ENCODE measurements around the gene NR2C1. TPM values are rescaled to one million over a fixed set of nuclear protein-coding genes. Genes with fewer than 3 reads are reported as not detected.
"Not testable (repeated sequence)": the region's sequence is repeated elsewhere in the genome, so short reads cannot be mapped to it uniquely, and the experiment has no call there.

The NR2C1 gene
- total and polyA plus RNA-seq, 4 donors = 9.5 to 59.5 (median 34.1) TPM

DNA sequence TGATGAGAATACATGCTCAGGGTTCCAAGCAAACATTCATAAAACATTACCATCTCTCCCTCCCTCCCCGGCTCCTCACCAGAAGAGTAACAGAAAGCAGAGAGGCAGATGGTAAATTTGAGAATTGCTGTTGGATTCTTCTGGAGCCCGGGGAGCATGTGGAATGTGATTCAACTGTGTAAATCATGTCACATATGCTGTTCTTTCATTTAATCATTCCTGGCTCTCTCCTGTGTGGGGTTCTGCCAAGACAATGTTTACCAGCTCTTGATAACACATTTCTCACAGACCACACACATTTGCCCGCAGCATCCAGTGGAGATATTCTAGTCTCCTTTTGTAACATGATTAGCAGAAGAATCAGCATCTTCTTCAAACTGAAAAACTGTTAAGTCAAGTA lies 23.4 kb upstream of the NR2C1 start:
- H3K27me3 ChIP-seq (ENCODE audit: control insufficient read depth in 1 of 2, insufficient read depth in 2 of 2, low read length in 1 of 2) = no peaks in the 10 kb centered on the region
- peak overlapping the region in 1 of 2 donors; percentile 27 for H3K27ac ChIP-seq (ENCODE audit: low read depth in 1 of 2, low read length in 2 of 2)
- WGBS, 2 donors = 6 to 12% methylated on average over 3 of the region's 3 CpGs
- H3K4me3 ChIP-seq (ENCODE audit: low read length in 2 of 2) = no peak overlapping the region
- ATAC-seq (ENCODE audit: low FRiP score) (peak; percentile 58), DNase-seq (no peak)
- H3K9me3 ChIP-seq (ENCODE audit: control insufficient read depth, low read length) = no peaks in the 10 kb centered on the region
- H3K36me3 ChIP-seq (ENCODE audit: control insufficient read depth in 1 of 2, insufficient read depth in 2 of 2, low read length in 1 of 2) = no peaks in the 10 kb centered on the region
- intact Hi-C loops (cut with DNase I) = no loop called here
- no peaks in the 10 kb centered on the region for H3K4me1 ChIP-seq (ENCODE audit: control insufficient read depth in 1 of 2, insufficient read depth in 2 of 2, low read length in 2 of 2)

- 45 to 68% methylated on average over 2 of the region's 2 CpGs for WGBS, 2 donors
These were observed 23.0 kb upstream of the NR2C1 start for GRCh38 chr12:95096378-95096777.

GRCh38 chr12:95095866-95096265 lies 22.4 kb upstream of the NR2C1 start:
- H3K27me3 ChIP-seq (ENCODE audit: control insufficient read depth in 1 of 2, insufficient read depth in 2 of 2, low read length in 1 of 2); H3K27ac ChIP-seq (ENCODE audit: low read depth in 1 of 2, low read length in 2 of 2); ATAC-seq (ENCODE audit: low FRiP score); intact Hi-C loops (cut with DNase I); H3K4me1 ChIP-seq (ENCODE audit: control insufficient read depth in 1 of 2, insufficient read depth in 2 of 2, low read length in 2 of 2); H3K9me3 ChIP-seq (ENCODE audit: control insufficient read depth, low read length); H3K36me3 ChIP-seq (ENCODE audit: control insufficient read depth in 1 of 2, insufficient read depth in 2 of 2, low read length in 1 of 2); DNase-seq; H3K4me3 ChIP-seq (ENCODE audit: low read length in 2 of 2): not testable (repeated sequence)
- 85 to 89% methylated on average over 2 of the region's 2 CpGs for WGBS, 2 donors

More at GRCh38 chr12:95096378-95096777, 23.0 kb upstream of the NR2C1 start:
- H3K9me3 ChIP-seq (ENCODE audit: control insufficient read depth, low read length) = no peaks in the 10 kb centered on the region
- no peak for ATAC-seq (ENCODE audit: low FRiP score)
- no peak for DNase-seq
- H3K4me3 ChIP-seq (ENCODE audit: low read length in 2 of 2) = no peak overlapping the region
- no peaks in the 10 kb centered on the region for H3K27me3 ChIP-seq (ENCODE audit: control insufficient read depth in 1 of 2, insufficient read depth in 2 of 2, low read length in 1 of 2)
- intact Hi-C loops (cut with DNase I) = no loop called here
- no peaks in the 10 kb centered on the region for H3K4me1 ChIP-seq (ENCODE audit: control insufficient read depth in 1 of 2, insufficient read depth in 2 of 2, low read length in 2 of 2)
- no peaks in the 10 kb centered on the region for H3K36me3 ChIP-seq (ENCODE audit: control insufficient read depth in 1 of 2, insufficient read depth in 2 of 2, low read length in 1 of 2)
- H3K27ac ChIP-seq (ENCODE audit: low read depth in 1 of 2, low read length in 2 of 2) = no peak overlapping the region

- Histone ChIP-seq H3K4me3 (ENCODE audit: low read length in 2 of 2) (no peak overlapping the region), H3K4me1 (ENCODE audit: control insufficient read depth in 1 of 2, insufficient read depth in 2 of 2, low read length in 2 of 2) (no peaks in the 10 kb centered on the region), H3K9me3 (ENCODE audit: control insufficient read depth, low read length) (no peaks in the 10 kb centered on the region), H3K27me3 (ENCODE audit: control insufficient read depth in 1 of 2, insufficient read depth in 2 of 2, low read length in 1 of 2) (no peaks in the 10 kb centered on the region), H3K27ac (ENCODE audit: low read depth in 1 of 2, low read length in 2 of 2) (no peak overlapping the region), H3K36me3 (ENCODE audit: control insufficient read depth in 1 of 2, insufficient read depth in 2 of 2, low read length in 1 of 2) (no peaks in the 10 kb centered on the region)
- intact Hi-C loops (cut with DNase I) = no loop called here
- DNase-seq = no peak
- no peak for ATAC-seq (ENCODE audit: low FRiP score)
- WGBS, 2 donors = 70 to 83% methylated on average over 1 of the region's 1 CpG
These were observed 16.0 kb upstream of the NR2C1 start for GRCh38 chr12:95089462-95089861.

DNA sequence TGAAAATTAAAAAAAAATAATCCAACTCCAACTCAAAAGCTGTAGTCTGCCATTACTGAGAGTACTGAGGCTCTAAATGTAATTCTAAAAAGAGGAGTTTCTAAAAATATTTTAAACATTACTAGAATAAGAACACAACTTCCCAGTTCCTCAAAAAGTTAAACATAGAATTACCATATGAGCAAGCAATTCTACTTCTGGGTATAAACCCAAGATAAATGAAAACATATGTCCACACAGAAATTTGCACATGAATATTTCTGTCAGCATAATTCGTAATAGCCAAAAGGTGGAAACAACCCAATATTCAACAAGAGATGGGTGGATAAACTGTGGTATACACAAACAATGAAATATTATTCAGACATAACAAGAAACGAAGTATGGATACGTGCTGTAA lies 15.0 kb upstream of the NR2C1 start:
- WGBS, 2 donors = 72 to 75% methylated on average over 3 of the region's 3 CpGs
- no peaks in the 10 kb centered on the region for H3K9me3 ChIP-seq (ENCODE audit: control insufficient read depth, low read length)
- DNase-seq = no peak
- H3K36me3 ChIP-seq (ENCODE audit: control insufficient read depth in 1 of 2, insufficient read depth in 2 of 2, low read length in 1 of 2) = no peaks in the 10 kb centered on the region
- intact Hi-C loops (cut with DNase I) = no loop called here
- no peak overlapping the region for H3K27ac ChIP-seq (ENCODE audit: low read depth in 1 of 2, low read length in 2 of 2)
- no peak overlapping the region for H3K4me3 ChIP-seq (ENCODE audit: low read length in 2 of 2)
- H3K4me1 ChIP-seq (ENCODE audit: control insufficient read depth in 1 of 2, insufficient read depth in 2 of 2, low read length in 2 of 2) = no peaks in the 10 kb centered on the region
- ATAC-seq (ENCODE audit: low FRiP score) = no peak
- no peaks in the 10 kb centered on the region for H3K27me3 ChIP-seq (ENCODE audit: control insufficient read depth in 1 of 2, insufficient read depth in 2 of 2, low read length in 1 of 2)

- no peak overlapping the region for H3K27ac ChIP-seq (ENCODE audit: low read depth in 1 of 2, low read length in 2 of 2)
- intact Hi-C loops (cut with DNase I) = no loop called here
- H3K4me3 ChIP-seq (ENCODE audit: low read length in 2 of 2) = no peak overlapping the region
- H3K27me3 ChIP-seq (ENCODE audit: control insufficient read depth in 1 of 2, insufficient read depth in 2 of 2, low read length in 1 of 2) = no peaks in the 10 kb centered on the region
- no peaks in the 10 kb centered on the region for H3K9me3 ChIP-seq (ENCODE audit: control insufficient read depth, low read length)
- H3K4me1 ChIP-seq (ENCODE audit: control insufficient read depth in 1 of 2, insufficient read depth in 2 of 2, low read length in 2 of 2) = no peaks in the 10 kb centered on the region
- DNase-seq = no peak
- ATAC-seq (ENCODE audit: low FRiP score) = no peak
- H3K36me3 ChIP-seq (ENCODE audit: control insufficient read depth in 1 of 2, insufficient read depth in 2 of 2, low read length in 1 of 2) = no peaks in the 10 kb centered on the region
These were observed 12.2 kb upstream of the NR2C1 start for GRCh38 chr12:95085612-95086011.

GRCh38 chr12:95083938-95084337 lies 10.5 kb upstream of the NR2C1 start:
- no peaks in the 10 kb centered on the region for H3K9me3 ChIP-seq (ENCODE audit: control insufficient read depth, low read length)
- DNase-seq (no peak), ATAC-seq (ENCODE audit: low FRiP score) (peak; percentile 44)
- WGBS, 2 donors = 11 to 16% methylated on average over 4 of the region's 4 CpGs
- no peak overlapping the region for H3K27ac ChIP-seq (ENCODE audit: low read depth in 1 of 2, low read length in 2 of 2)
- H3K4me1 ChIP-seq (ENCODE audit: control insufficient read depth in 1 of 2, insufficient read depth in 2 of 2, low read length in 2 of 2) = no peaks in the 10 kb centered on the region
- intact Hi-C loops (cut with DNase I) = no loop called here
- H3K27me3 ChIP-seq (ENCODE audit: control insufficient read depth in 1 of 2, insufficient read depth in 2 of 2, low read length in 1 of 2) = no peaks in the 10 kb centered on the region
- H3K36me3 ChIP-seq (ENCODE audit: control insufficient read depth in 1 of 2, insufficient read depth in 2 of 2, low read length in 1 of 2) = no peaks in the 10 kb centered on the region
- no peak overlapping the region for H3K4me3 ChIP-seq (ENCODE audit: low read length in 2 of 2)

DNA sequence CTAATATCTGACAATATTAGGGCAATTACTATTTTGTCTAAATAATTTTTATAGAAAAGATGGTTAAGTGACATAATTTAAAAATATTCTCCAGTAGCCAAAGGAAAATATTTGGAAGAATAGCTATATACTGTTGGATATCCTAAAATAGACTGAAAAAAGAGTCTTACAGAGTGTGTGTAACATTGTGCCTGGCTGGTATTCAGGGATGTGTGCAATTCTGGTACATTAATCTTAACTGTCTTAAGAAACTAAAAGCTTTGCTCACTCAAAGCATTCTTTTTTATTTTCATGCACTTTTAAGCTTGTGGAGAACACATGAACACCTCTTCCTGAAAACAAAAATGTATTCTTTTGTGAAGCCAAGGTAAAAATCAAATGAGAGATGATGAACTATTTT lies 10.1 kb upstream of the NR2C1 start:
- intact Hi-C loops (cut with DNase I) = no loop called here
- Histone ChIP-seq H3K27me3 (ENCODE audit: control insufficient read depth in 1 of 2, insufficient read depth in 2 of 2, low read length in 1 of 2) (no peaks in the 10 kb centered on the region), H3K4me1 (ENCODE audit: control insufficient read depth in 1 of 2, insufficient read depth in 2 of 2, low read length in 2 of 2) (no peaks in the 10 kb centered on the region), H3K9me3 (ENCODE audit: control insufficient read depth, low read length) (no peaks in the 10 kb centered on the region), H3K36me3 (ENCODE audit: control insufficient read depth in 1 of 2, insufficient read depth in 2 of 2, low read length in 1 of 2) (no peaks in the 10 kb centered on the region), H3K27ac (ENCODE audit: low read depth in 1 of 2, low read length in 2 of 2) (no peak overlapping the region), H3K4me3 (ENCODE audit: low read length in 2 of 2) (no peak overlapping the region)
- ATAC-seq (ENCODE audit: low FRiP score) = no peak
- no peak for DNase-seq

DNA sequence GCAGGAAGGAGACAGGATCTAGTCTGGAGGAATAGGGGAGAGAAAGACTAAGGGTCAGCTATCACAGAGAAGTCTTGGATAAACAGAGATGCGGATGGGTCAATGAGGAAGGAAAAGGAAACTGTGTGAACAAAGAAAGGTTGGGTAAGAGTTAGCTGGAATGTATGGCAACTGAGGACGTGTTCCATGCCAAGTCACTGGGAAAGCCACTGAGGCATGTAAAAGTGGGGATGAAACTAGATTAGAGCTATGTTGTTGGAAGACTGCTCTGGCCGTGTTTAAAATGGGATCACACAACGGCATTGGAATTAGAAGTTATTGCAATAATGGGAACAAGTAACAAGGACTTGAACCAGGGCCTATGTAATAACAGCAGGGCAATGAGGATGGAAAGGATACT lies 3.9 kb upstream of the NR2C1 start:
- Histone ChIP-seq H3K4me1 (ENCODE audit: control insufficient read depth in 1 of 2, insufficient read depth in 2 of 2, low read length in 2 of 2) (peaks cover 0 to 2% of the 10 kb centered on the region in 2 donors), H3K36me3 (ENCODE audit: control insufficient read depth in 1 of 2, insufficient read depth in 2 of 2, low read length in 1 of 2) (no peaks in the 10 kb centered on the region), H3K4me3 (ENCODE audit: low read length in 2 of 2) (no peak overlapping the region), H3K27ac (ENCODE audit: low read depth in 1 of 2, low read length in 2 of 2) (peak overlapping the region in 1 of 2 donors; percentile 56), H3K27me3 (ENCODE audit: control insufficient read depth in 1 of 2, insufficient read depth in 2 of 2, low read length in 1 of 2) (no peaks in the 10 kb centered on the region), H3K9me3 (ENCODE audit: control insufficient read depth, low read length) (no peaks in the 10 kb centered on the region)
- DNase-seq = no peak
- intact Hi-C loops (cut with DNase I) = no loop called here
- ATAC-seq (ENCODE audit: low FRiP score) = no peak
- 26 to 28% methylated on average over 4 of the region's 4 CpGs for WGBS, 2 donors

Measured in aorta (tissue), 5 donors.